ENCODE measurements around the gene IGSF6.
A peak's percentile ranks its signal among the peaks of the same experiment; 100 is the strongest.

Gene IGSF6

GRCh38 chr16:21599122-21600030 is 53.0 kb downstream of the IGSF6 start, which contains the start of gene METTL9:
TSS of gene METTL9 (plus strand) at chr16:21599577. CDS start at chr16:21599734, 157 bp downstream.
- peak; percentile 74 for DNase-seq (ENCODE audit: low read depth)

DNA sequence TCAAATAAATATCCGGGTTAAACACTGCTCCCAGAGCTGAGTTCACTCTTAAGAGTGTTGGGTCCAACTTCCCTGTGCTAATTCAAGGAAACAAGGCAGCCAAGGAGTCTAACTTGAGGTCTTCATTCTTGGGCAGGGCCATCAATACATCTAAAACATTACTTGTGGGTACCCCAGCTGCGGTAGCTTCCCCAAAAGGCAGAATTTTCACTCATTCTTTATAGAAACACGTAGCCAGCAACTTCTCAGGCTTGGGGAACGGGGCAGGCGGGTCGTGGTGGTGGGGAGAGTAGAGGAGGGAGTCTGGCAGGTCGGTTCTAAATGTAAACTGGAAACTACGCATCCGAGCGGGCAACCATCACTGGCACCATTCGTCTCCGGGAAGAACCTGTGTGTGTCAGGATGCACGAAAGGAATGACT is 53.7 kb downstream of the IGSF6 start:
- DNase-seq (ENCODE audit: low read depth) = no peak

DNA sequence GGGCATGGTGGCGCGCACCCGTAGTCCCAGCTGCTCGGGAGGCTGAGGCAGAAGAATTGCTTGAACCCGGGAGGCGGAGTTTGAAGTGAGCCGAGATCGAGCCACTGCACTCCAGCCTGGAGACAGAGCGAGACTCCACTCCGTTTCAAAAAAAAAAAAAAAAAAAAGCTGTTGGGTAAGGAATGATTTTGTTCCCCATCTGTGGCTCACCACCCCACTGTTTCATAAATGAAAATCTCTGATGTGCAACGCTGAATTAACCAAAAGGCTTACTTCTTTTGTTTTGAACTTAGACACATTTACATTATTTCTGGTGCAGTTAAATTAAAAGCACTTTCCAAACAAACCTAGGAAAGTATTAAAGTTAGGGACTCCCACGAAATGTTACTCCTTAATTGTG is 54.2 kb downstream of the IGSF6 start:
- no peak for DNase-seq (ENCODE audit: low read depth)

DNA sequence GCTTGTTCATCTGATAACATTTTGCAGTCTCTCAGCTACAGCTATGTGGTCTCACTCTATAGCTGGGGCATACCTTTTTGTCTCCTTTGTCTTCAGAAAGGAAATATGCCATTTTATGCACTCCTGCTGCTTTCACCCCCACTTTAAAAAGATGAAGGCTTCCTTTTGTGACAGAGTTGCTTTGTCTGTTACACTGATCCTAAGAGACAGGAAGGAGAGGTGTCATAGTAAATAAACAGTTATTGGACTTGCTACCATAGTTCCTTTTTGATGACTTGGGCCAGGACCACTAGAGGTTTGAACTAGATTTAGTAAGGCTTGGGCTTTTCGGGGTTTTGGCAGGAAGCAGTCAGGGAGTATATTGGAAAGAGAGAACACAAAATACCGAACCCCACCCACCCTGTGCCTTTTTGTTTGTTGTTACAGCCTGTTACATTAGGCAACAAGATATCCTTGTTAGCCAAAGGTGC is 54.8 kb downstream of the IGSF6 start:
- no peak for DNase-seq (ENCODE audit: low read depth)

- DNase-seq (ENCODE audit: low read depth) = no peak
Observed at GRCh38 chr16:21593530-21594289, 58.7 kb downstream of the IGSF6 start.

- no peak for DNase-seq (ENCODE audit: low read depth)
Observed at GRCh38 chr16:21592191-21592590, 60.2 kb downstream of the IGSF6 start.

GRCh38 chr16:21590796-21591195 is 61.6 kb downstream of the IGSF6 start:
- no peak for DNase-seq (ENCODE audit: low read depth)

GRCh38 chr16:21590287-21590686 is 62.1 kb downstream of the IGSF6 start:
- no peak for DNase-seq (ENCODE audit: low read depth)

DNA sequence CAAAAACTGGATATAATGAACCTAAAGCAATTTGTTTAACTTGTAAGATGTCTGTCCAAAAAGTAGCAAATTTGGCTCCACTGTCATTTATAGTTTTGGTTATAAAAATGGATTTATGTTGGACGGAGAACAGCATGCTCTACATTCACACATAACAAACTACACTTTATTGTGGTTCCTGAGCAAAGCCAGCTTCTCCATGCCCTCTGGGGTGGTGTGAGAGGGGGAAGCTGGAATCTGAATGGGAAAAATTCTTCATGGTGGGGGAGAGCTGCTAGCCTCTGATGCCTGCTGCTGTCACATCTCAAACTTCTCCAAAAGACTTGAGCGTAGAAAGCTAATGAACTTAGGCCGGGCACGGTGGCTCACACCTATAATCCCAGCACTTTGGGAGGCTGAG is 62.9 kb downstream of the IGSF6 start:
- no peak for DNase-seq (ENCODE audit: low read depth)

All from GM04503 (cell line).